Measurements from ENCODE around the gene BEST4.
A peak's percentile ranks its signal among the peaks of the same experiment; 100 is the strongest.
"Not testable (repeated sequence)": the region's sequence is repeated elsewhere in the genome, so short reads cannot be mapped to it uniquely, and the experiment has no call there.

BEST4 gene

GRCh38 chr1:44785029-44785380 is 3.0 kb downstream of the BEST4 start:
- DNase-seq, result no peak
- in situ Hi-C loops (cut with MboI; ENCODE audit: low pct_unique_long_range_greater_than_20kb, low sequenced_read_pairs), result loop anchor here (25.0 kb wide), 1 partner anchor 527 kb away; no protein-coding TSS in a partner anchor

DNA sequence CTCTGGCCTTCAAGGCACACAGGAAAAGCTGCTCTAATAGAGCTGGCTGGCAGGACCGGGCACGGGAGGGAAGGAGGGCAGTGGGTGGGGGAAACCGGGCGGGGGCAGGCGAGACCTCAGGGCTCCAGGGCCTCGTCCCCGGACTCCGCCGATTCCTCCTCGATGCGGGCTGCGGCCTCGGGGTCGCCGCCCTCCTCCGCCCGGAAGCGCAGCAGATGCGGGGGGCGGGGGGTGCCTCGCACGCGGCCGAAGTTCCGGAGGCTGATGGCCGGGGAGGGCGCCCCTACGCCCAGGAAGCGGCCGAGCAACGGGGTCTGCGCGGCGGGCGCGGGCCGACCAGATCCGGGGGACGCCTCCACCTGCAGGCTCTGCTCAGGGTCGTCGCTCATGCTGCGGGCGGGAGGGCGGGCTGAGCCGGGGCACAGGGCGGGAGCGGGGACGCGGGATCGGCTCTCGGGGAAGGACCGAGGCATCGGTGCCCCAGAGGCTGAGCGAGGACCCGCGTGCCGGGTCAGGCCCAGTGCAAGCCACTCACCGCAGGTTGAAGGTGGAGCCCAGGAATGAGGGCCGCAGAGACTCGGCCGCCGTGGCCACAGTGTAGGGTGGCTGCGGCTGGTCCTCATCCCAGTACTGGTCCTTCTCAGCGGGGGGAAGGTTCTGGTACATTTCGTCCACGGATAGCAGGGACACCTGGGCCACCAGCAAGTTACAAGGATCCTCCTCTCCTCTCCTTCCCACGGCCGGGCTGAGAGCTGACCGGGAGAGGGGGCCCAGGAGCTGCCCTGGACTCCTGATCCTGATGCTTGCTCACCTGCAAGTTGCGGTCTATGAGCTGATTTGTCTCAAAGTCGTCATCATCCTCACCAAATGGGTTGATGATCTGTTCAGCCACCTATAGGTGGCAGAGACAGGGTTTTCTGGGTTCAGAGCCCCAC is 3.6 kb downstream of the BEST4 start:
- in situ Hi-C loops (cut with MboI; ENCODE audit: low pct_unique_long_range_greater_than_20kb, low sequenced_read_pairs), result loop anchor here (25.0 kb wide), 1 partner anchor 528 kb away; no protein-coding TSS in a partner anchor
- DNase-seq, result no peak

DNA sequence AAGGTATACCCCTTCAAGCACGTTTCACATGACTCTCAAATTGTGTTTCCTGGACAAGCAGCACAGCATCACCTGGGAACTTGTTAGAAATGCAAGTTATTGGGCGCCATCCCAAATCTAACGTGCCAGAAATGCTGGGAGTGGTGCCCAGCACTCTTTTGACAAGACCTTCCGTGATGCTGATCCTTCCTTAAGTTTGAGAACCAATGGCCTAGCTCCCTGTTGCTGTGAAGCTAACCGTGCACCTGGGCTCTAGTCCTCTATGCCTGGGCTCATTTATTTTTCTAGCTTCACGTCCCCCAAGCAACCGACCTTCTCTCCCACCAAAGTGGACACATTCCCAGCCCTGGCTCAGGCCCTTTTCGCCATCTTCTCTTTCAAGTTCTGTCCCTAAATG is 4.3 kb downstream of the BEST4 start:
- DNase-seq, result no peak
- in situ Hi-C loops (cut with MboI; ENCODE audit: low pct_unique_long_range_greater_than_20kb, low sequenced_read_pairs), result loop anchor here (25.0 kb wide), 1 partner anchor 529 kb away; no protein-coding TSS in a partner anchor

DNA sequence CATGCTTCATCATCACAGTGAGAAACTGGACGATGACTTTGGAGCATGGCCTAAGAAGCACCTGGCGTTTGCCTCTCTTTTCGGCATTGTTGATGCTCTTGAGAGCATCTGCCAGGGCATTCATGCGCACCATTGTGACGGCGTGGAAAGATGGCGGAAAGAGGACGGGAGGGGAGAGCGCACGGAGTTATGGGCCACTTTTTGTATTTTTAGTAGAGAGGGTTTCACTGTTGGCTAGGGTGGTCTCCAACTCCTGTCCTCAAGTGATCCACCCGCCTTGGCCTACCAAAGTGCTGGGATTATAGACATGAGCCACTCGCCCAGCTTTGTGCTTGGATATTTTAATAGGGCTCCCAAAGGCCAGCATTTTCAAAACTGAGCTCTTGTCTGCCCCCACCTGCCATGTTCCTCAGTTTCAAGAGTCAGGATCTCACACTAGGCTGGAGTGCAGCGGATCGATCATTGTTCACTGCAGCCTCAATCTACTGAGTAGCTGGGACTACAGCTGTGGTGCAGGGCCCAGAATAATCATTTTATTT is 7.3 kb downstream of the BEST4 start:
- DNase-seq, result no peak
- in situ Hi-C loops (cut with MboI; ENCODE audit: low pct_unique_long_range_greater_than_20kb, low sequenced_read_pairs), result loop anchor here (25.0 kb wide), 1 partner anchor 532 kb away; no protein-coding TSS in a partner anchor

DNA sequence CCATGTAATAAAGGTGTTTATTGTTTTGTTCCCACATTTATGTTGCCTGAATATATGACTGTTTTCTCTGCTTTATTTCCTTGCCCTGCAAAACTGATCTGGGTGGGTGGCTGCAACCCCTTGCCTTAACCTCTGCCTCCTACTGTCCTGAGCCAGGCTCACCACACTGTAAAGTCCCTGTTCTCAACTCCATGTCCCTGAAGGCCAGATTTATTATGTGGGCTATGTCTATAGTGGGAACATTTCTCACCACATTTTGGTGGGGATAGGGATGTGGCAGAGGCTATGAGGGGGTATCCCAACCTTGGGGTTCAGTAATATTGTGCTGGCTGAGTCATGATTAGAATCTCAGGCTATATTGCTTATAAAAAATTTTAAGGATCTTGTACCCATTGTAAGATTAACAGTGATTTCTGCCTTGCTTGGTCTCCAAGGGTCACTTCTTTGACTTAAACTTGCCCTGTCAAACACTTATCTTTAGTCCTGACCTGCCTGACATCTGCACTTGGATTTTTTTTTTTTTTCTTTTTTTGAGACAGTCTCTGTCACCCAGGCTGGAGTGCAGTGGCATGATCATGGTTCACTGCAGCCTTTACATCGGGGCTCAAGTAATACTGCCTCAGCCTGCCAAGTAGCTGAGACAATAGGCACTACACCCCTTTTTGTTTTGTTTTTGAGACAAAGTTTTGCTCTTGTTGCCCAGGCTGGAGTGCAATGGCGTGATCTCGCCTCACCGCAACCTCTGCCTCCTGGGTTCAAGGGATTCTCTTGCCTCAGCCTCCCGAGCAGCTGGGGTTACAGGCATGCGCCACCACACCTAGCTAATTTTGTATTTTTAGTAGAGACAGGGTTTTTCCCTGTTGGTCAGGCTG is 9.0 kb downstream of the BEST4 start:
- in situ Hi-C loops (cut with MboI; ENCODE audit: low pct_unique_long_range_greater_than_20kb, low sequenced_read_pairs), result loop anchor here (25.0 kb wide), 1 partner anchor 533 kb away; no protein-coding TSS in a partner anchor
- DNase-seq, result no peak

- DNase-seq, result no peak
- in situ Hi-C loops (cut with MboI; ENCODE audit: low pct_unique_long_range_greater_than_20kb, low sequenced_read_pairs), result loop anchor here (25.0 kb wide), 1 partner anchor 534 kb away; no protein-coding TSS in a partner anchor
Observed at GRCh38 chr1:44777969-44778635, 9.9 kb downstream of the BEST4 start.

GRCh38 chr1:44777547-44777946 is 10.4 kb downstream of the BEST4 start:
- DNase-seq, result no peak
- in situ Hi-C loops (cut with MboI; ENCODE audit: low pct_unique_long_range_greater_than_20kb, low sequenced_read_pairs), result loop anchor here (25.0 kb wide), 1 partner anchor 535 kb away; no protein-coding TSS in a partner anchor

- DNase-seq, result no peak
- in situ Hi-C loops (cut with MboI; ENCODE audit: low pct_unique_long_range_greater_than_20kb, low sequenced_read_pairs), result loop anchor here (25.0 kb wide), 1 partner anchor 536 kb away; no protein-coding TSS in a partner anchor
Observed at GRCh38 chr1:44776730-44777068, 11.3 kb downstream of the BEST4 start.

- in situ Hi-C loops (cut with MboI; ENCODE audit: low pct_unique_long_range_greater_than_20kb, low sequenced_read_pairs), result loop anchor here (25.0 kb wide), 1 partner anchor 536 kb away; no protein-coding TSS in a partner anchor
- DNase-seq, result peak; percentile 45
Observed at GRCh38 chr1:44775930-44776729, 11.8 kb downstream of the BEST4 start.

DNA sequence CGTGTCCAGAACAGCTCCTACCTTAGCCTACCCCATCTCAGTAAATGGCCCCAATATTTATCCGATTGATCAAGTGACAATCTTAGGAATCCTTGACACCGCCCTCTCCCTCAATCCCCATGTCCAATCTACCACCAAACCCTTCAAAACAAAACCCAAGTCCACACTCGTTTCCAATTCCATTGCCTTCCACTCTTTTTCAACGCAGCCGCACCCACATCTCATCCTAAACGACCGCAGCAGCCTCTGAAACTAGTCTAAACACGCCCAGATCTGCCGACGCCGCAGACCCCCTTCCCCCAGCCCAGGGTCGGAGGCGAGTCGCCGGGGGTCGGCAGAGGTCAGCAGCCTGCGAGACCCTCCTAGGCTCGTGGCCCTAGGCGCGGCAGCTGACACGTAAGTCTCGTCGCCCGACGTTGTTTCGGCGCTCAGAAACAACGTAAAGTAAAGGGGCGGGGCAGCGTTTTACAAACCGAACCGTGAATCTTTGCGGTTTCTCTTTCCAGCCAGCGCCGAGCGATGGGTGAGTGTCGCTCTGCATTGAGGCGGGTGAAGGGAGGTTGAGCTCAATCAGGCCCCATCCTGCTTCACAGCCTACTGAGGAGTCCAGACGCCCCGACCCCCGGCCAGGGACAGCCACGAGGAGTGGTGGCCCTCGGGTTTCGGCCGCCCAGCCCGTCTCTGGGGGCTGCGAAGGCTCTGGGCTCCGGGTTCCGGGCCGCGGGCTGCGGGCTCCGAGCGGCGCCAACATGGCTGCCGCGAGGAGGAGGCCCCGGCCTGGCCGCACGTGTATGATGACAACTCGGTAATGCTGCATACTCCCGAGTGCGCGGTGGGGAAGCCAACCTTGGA is 12.7 kb downstream of the BEST4 start, which contains the start of gene RPS8:
Gene RPS8 (plus strand): TSS at position 463 of the 852 bp plus-strand sequence. CDS start 57 bp downstream, at position 520.
- peak; percentile 94 for DNase-seq
- in situ Hi-C loops (cut with MboI; ENCODE audit: low pct_unique_long_range_greater_than_20kb, low sequenced_read_pairs), result loop anchor here (25.0 kb wide), 1 partner anchor 537 kb away; no protein-coding TSS in a partner anchor

DNA sequence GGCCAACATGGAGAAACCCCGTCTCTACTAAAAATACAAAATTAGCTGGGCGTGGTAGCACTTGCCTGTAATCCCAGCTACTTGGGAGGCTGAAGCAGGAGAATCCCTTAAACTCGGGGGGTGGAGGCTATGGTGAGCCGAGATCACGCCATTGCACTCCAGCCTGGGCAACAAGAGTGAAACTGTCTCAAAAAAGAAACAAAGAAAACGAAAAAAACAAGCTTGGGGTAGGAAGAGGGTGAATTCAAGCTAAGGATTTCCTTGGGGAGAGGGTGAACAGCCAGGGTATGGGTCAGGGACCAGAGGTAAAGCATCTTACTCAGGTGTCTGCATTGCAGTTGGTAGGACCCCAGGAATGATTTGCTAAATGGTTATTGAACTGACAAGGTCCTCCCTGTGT is 21.5 kb downstream of the BEST4 start:
- DNase-seq; in situ Hi-C loops (cut with MboI; ENCODE audit: low pct_unique_long_range_greater_than_20kb, low sequenced_read_pairs): not testable (repeated sequence)

DNA sequence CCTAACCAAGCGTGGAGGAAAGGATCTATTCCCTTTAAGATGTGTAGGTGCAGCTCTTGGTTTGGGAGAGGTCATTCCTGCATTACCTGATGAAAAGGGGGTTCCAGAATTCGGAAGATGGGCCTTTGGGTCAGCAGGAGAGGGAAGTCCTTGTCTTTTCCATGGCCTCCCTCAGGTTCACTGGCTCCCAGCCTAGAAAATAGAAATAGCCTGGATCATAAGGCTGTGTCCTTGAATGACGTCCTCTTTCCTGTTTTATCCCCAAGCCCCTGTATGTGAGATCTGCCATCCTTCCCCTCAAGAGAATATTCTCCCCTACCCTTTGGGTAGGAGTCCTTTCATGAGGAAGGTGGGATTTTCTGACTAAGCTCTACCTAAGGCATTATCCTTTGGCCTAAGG is 27.1 kb downstream of the BEST4 start:
- DNase-seq, result no peak
- in situ Hi-C loops (cut with MboI; ENCODE audit: low pct_unique_long_range_greater_than_20kb, low sequenced_read_pairs), result no loop called here

GRCh38 chr1:44759077-44759476 is 28.9 kb downstream of the BEST4 start:
- DNase-seq, result no peak
- in situ Hi-C loops (cut with MboI; ENCODE audit: low pct_unique_long_range_greater_than_20kb, low sequenced_read_pairs), result no loop called here

GRCh38 chr1:44757420-44757819 is 30.6 kb downstream of the BEST4 start:
- no peak for DNase-seq
- in situ Hi-C loops (cut with MboI; ENCODE audit: low pct_unique_long_range_greater_than_20kb, low sequenced_read_pairs), result no loop called here

DNA sequence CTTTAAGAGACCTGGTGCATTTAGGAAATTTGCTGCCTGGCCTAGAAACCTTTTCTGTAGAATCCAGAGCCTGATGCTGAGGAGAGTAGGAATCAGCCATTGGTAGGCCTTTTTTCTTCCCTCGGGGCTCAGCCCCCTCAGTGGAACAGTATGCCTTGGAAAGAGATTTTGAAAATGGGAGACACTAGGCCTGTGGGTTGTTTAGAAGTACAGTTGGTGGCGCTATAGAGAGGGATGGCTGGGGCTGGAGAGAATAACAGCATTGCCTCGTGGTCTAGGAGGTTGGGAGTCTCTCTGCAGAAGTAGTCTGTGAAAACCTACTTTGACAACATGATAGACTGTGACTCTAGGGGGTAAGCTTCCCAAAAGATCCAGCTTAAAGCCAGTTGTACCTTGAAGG is 40.1 kb downstream of the BEST4 start:
- DNase-seq, result peak; percentile 31
- in situ Hi-C loops (cut with MboI; ENCODE audit: low pct_unique_long_range_greater_than_20kb, low sequenced_read_pairs), result no loop called here

DNA sequence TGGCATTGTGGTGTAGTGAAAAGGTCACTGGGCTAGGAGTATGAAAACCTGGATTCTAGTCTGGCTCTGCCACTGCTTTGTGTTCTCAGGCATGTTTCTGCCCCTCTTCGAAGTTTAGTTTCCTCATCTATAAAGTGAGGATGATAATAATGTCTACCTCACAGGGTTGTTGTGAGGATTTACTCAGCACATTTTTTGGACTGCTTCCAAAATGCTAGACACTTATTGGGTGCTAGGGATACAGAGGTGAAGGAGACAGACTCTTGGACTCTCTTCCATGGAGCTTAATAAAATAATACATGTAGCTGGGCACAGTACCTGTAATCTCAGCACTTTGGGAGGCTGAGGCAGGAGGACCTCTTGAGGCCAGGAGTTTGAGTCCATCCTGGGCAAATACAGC is 44.8 kb downstream of the BEST4 start:
- DNase-seq, result no peak
- in situ Hi-C loops (cut with MboI; ENCODE audit: low pct_unique_long_range_greater_than_20kb, low sequenced_read_pairs), result no loop called here

DNA sequence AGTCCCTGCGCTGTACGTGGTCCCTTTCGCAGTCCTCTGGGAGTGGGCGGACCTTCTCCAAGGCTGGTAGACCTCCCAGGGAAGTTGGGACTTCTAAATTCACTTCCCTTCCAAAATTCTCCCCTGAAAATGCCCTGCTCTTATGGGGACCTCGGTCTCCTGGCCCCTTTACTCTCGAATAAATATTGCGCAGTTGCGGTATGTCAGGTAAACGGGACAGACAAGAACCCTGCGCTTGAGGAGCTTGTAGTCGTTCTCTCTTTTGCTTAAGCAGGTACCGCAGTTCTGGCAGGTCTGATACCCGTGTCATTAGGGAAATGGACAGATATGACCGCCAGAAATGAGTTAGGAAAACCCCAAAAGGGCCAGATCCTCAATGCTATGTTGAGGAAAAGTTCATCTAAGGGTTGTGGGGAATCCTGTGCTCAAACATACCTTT is 47.8 kb downstream of the BEST4 start:
- DNase-seq, result no peak
- in situ Hi-C loops (cut with MboI; ENCODE audit: low pct_unique_long_range_greater_than_20kb, low sequenced_read_pairs), result no loop called here
